ENCODE measurements around the gene OPALIN.
"Not testable (repeated sequence)": the region's sequence is repeated elsewhere in the genome, so short reads cannot be mapped to it uniquely, and the experiment has no call there.

Gene OPALIN

GRCh38 chr10:96309628-96310320, 49.0 kb downstream of the OPALIN start:
- no peaks in the 10 kb centered on the region for H3K36me3 ChIP-seq
- no peak for DNase-seq
- no peaks in the 10 kb centered on the region for H3K4me1 ChIP-seq
- H3K9me3 ChIP-seq = no peaks in the 10 kb centered on the region
- TF ChIP-seq CTCF (IDR thresholded peaks at IDR 0.05; ENCODE audit: low read depth, low read length) = no peak
- H3K4me3 ChIP-seq (ENCODE audit: low read depth, low read length) = no peak overlapping the region
- H3K27me3 ChIP-seq = no peaks in the 10 kb centered on the region

GRCh38 chr10:96308854-96309253, 49.9 kb downstream of the OPALIN start:
- H3K4me1 ChIP-seq; H3K9me3 ChIP-seq; H3K27me3 ChIP-seq; H3K4me3 ChIP-seq (ENCODE audit: low read depth, low read length); H3K36me3 ChIP-seq; DNase-seq: not testable (repeated sequence)

GRCh38 chr10:96306516-96306915, 52.3 kb downstream of the OPALIN start:
- no peak for TF ChIP-seq CTCF (IDR thresholded peaks at IDR 0.05; ENCODE audit: low read depth, low read length)
- H3K4me1 ChIP-seq = no peaks in the 10 kb centered on the region
- no peaks in the 10 kb centered on the region for H3K27me3 ChIP-seq
- DNase-seq = peak; percentile 8
- no peaks in the 10 kb centered on the region for H3K36me3 ChIP-seq
- no peak overlapping the region for H3K4me3 ChIP-seq (ENCODE audit: low read depth, low read length)
- H3K9me3 ChIP-seq = no peaks in the 10 kb centered on the region

- no peak for DNase-seq
- no peaks in the 10 kb centered on the region for H3K4me1 ChIP-seq
- no peaks in the 10 kb centered on the region; the same call in 1 of the 2 replicates for H3K27me3 ChIP-seq
- no peaks in the 10 kb centered on the region for H3K9me3 ChIP-seq
- no peak for TF ChIP-seq CTCF (IDR thresholded peaks at IDR 0.05; ENCODE audit: low read depth, low read length)
- no peaks in the 10 kb centered on the region for H3K36me3 ChIP-seq
- no peak overlapping the region for H3K4me3 ChIP-seq (ENCODE audit: low read depth, low read length)
Measured at GRCh38 chr10:96305019-96305418, 53.8 kb downstream of the OPALIN start.

- peaks cover 4% of the 10 kb centered on the region for H3K27me3 ChIP-seq
Measured at GRCh38 chr10:96304230-96304629, 54.6 kb downstream of the OPALIN start, which contains the start of gene DNTT. Gene DNTT (plus strand): TSS chr10:96304434. CDS start chr10:96304498, 64 bp downstream.

GRCh38 chr10:96301616-96302015, 57.2 kb downstream of the OPALIN start:
- H3K27me3 ChIP-seq = peaks cover 16% of the 10 kb centered on the region
- no peaks in the 10 kb centered on the region for H3K4me1 ChIP-seq
- H3K4me3 ChIP-seq (ENCODE audit: low read depth, low read length) = no peak overlapping the region
- no peak for DNase-seq
- H3K36me3 ChIP-seq = no peaks in the 10 kb centered on the region
- H3K9me3 ChIP-seq = no peaks in the 10 kb centered on the region
- no peak for TF ChIP-seq CTCF (IDR thresholded peaks at IDR 0.05; ENCODE audit: low read depth, low read length)

More at GRCh38 chr10:96304230-96304629, 54.6 kb downstream of the OPALIN start, which contains the start of gene DNTT:
- no peak for DNase-seq
- H3K36me3 ChIP-seq = no peaks in the 10 kb centered on the region
- H3K4me3 ChIP-seq (ENCODE audit: low read depth, low read length) = no peak within 1 kb of the TSS
- no peak for TF ChIP-seq CTCF (IDR thresholded peaks at IDR 0.05; ENCODE audit: low read depth, low read length)
- H3K4me1 ChIP-seq = no peaks in the 10 kb centered on the region
- H3K9me3 ChIP-seq = no peaks in the 10 kb centered on the region
